HG03045 (cell line): ENCODE data around the gene SLC66A3.

ENCODE experiments used
- ATAC-seq: cut with Tn5 transposase; IDR thresholded peaks from one replicate; pipeline ENCODE4 v1.9.1; 2021; ENCODE audit warnings: mild to moderate bottlenecking, moderate library complexity; ENCODE audit not compliant: unreplicated experiment

Gene SLC66A3

GRCh38 chr2:11213090-11213638 lies 57.9 kb downstream of the SLC66A3 start:
- no peak for ATAC-seq

DNA sequence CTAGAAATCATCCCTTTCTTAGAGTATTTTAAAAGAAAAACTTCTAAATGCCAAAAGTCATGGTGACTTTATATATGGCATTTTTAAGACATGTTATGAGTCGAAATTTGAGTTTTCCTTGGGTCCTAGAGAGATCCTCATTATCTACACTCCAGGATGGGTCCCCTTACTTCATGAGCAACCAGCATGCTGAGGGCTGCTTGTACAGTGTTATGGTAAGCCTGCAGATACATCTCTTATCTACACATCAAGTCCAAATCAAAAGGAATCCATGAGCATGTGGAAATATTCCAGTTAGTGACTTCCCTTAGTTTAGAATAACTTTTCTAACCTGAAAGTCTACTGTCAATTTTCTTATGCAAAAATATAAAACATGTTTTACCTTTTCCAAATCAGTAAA lies 58.7 kb downstream of the SLC66A3 start:
- no peak for ATAC-seq

GRCh38 chr2:11214770-11215169 lies 59.5 kb downstream of the SLC66A3 start:
- ATAC-seq: no peak

DNA sequence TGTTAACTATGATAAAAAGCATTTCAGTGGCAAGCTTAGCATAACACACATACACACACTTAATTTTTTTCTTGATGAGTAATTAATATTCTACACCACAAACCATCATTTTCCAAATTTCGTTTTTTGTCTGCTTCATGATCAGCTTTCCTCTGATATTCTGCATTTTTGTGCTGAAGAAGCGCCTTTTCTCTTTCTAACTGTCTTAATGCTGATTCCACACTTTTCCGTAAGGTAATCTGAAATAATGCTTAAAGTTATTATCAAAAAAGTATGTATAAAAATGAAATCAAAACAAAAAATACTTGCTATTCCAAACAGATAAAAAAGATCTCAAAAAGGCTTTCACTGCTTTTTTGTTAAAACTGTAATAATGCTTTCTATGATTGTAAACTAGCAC lies 60.1 kb downstream of the SLC66A3 start:
- ATAC-seq: no peak

- no peak for ATAC-seq
These were observed 65.2 kb downstream of the SLC66A3 start for GRCh38 chr2:11220445-11220844.

DNA sequence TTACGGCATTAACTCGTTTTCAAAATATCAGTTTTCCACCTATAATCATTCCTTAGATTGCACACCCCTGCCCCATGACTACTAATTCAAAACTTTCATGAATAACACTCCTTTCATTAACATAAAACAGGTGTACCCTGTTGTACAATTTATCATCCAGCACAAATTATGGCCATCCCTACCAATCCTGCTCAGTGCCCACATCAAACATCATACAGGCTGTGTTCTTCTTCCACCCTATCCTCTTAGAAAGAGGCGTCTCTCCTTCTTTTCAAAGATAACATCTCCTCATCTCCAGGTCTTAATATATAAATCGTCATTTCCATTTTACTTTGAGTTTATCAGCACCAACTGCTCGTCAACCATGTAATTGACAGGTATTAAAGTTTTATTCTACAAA lies 67.6 kb downstream of the SLC66A3 start:
- no peak for ATAC-seq

DNA sequence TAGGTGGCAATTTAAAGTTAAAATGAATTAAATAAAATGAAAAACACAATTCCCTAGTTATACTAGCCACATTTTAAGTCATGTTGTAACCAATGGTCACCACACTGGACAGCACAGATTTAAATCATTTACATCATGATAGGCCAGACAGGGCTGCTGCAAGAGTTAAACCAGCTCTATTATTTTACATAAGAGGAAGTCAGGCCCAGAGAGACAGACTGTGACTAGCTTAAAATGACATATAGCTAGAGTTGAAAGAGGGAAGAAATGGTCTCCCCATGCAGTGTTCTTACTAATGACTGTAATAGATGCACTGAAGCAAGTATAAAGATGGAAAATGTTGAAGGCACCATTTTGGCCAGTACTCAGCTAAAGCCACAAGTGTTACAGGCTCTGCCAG lies 69.6 kb downstream of the SLC66A3 start:
- no peak for ATAC-seq

DNA sequence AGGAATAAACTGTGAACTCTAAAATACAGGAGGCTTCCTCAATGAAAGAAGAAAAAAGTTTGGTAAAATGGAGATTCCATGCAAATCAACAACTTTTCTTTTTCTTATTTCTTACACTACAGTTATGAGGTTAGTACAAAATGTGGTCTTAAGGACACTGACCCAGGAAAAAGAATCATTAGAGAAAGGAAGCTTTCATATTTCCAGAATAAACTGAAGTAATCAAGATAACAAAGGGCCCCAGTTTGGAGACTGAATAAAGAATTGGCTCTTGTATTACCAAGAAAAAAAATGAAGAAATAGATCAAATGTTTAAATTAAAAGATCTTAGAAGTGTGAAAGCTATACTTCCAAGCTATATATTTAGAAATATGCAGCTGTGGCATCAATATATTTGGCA lies 72.3 kb downstream of the SLC66A3 start:
- no peak for ATAC-seq
